ENCODE data around the gene SAFB2. TPM values are rescaled to one million over a fixed set of nuclear protein-coding genes. Genes with fewer than 3 reads are reported as not detected.

The SAFB2 gene
- total and polyA plus RNA-seq, 2 of the 13 experiments (the other 11 are each of a cell fraction or from before 2014, with no cell fraction given), result 11.2 to 31.5 TPM

DNA sequence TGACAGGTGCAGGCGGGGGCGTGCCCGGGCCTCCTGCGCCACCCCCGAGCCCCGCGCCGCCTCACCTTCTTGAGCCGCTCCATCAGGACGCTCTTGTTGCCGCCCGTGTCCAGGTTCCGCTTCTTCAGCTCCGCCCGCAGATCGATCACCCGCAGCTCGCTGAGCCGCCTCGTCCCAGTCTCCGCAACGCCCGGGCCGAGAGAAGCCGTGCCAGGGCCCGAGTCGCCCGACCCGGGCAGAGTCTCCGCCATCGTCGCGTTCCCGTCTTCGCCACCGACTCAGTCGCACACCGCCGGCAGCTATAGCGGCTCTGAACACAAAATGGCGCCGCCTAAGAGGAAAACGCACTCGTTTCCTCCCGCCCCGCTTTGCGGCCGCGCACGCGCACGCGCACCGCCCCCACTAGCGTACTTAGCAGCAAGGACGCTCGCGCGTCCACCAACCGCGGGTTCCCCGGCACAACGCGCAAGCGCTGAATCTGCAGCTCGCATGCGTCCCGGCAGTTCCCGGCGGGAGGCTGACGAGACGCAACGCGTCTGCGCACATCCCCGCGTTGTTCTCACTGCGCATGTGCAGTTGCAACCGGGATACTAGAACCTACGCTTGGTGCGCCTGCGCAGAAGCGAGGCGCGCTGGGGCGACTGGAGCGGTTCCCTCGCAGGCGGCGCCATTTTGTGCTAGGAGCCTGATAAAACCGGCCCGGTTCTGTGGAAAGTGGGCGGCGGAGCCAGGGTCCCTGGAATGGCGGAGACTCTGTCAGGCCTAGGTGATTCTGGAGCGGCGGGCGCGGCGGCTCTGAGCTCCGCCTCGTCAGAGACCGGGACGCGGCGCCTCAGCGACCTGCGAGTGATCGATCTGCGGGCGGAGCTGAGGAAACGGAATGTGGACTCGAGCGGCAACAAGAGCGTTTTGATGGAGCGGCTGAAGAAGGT, at the start of gene SAFB2, which contains the start of gene SAFB (continued):
- TF ChIP-seq, protein P1, sequence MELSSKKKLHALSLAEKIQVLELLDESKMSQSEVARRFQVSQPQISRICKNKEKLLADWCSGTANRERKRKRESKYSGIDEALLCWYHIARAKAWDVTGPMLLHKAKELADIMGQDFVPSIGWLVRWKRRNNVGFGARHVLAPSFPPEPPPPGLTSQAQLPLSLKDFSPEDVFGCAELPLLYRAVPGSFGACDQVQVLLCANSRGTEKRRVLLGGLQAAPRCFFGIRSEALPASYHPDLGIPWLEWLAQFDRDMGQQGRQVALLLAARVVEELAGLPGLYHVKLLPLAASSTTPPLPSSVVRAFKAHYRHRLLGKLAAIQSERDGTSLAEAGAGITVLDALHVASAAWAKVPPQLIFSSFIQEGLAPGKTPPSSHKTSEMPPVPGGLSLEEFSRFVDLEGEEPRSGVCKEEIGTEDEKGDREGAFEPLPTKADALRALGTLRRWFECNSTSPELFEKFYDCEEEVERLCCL (CRISPR knock-in tag; IDR thresholded peaks at IDR 0.05; ENCODE audit: borderline replicate concordance), result no peak
- TF ChIP-seq ZNF841 (CRISPR knock-in tag; IDR thresholded peaks at IDR 0.05; ENCODE audit: borderline replicate concordance) (no peak), HOXA9 (CRISPR knock-in tag; IDR thresholded peaks at IDR 0.05; ENCODE audit: borderline replicate concordance) (no peak), XRCC5 (optimal IDR thresholded peaks at IDR 0.05; ENCODE audit: low read length) (no peak), SP2 (CRISPR knock-in tag; IDR thresholded peaks at IDR 0.05) (no peak), ZSCAN29 (CRISPR knock-in tag; conservative IDR thresholded peaks at IDR 0.05) (peak; percentile 80), ZNF230 (CRISPR knock-in tag; IDR thresholded peaks at IDR 0.05) (no peak), ZNF546 (CRISPR knock-in tag; conservative IDR thresholded peaks at IDR 0.05) (0 out of 2 replicates have a peak, but pooled peaks have one; percentile 31), MEF2D (CRISPR knock-in tag; IDR thresholded peaks at IDR 0.05) (peak; percentile 55; the same call in 1 of the 2 replicates), NR2F1 (CRISPR knock-in tag; IDR thresholded peaks at IDR 0.05) (no peak), IKZF1 (IDR thresholded peaks at IDR 0.05) (no peak), KLF9 (CRISPR knock-in tag; IDR thresholded peaks at IDR 0.05; ENCODE audit: low read depth) (0 out of 2 replicates have a peak, but pooled peaks have one; percentile 13)
- TF ChIP-seq, protein P2, sequence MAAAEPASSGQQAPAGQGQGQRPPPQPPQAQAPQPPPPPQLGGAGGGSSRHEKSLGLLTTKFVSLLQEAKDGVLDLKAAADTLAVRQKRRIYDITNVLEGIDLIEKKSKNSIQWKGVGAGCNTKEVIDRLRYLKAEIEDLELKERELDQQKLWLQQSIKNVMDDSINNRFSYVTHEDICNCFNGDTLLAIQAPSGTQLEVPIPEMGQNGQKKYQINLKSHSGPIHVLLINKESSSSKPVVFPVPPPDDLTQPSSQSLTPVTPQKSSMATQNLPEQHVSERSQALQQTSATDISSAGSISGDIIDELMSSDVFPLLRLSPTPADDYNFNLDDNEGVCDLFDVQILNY (CRISPR knock-in tag; conservative IDR thresholded peaks at IDR 0.05), result peak; percentile 48; the same call in 1 of the 2 replicates
- TF ChIP-seq, protein P3, sequence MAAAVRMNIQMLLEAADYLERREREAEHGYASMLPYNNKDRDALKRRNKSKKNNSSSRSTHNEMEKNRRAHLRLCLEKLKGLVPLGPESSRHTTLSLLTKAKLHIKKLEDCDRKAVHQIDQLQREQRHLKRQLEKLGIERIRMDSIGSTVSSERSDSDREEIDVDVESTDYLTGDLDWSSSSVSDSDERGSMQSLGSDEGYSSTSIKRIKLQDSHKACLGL (CRISPR knock-in tag; IDR thresholded peaks at IDR 0.05), result no peak; the same call in 1 of the 2 replicates
- TF ChIP-seq, protein P4, sequence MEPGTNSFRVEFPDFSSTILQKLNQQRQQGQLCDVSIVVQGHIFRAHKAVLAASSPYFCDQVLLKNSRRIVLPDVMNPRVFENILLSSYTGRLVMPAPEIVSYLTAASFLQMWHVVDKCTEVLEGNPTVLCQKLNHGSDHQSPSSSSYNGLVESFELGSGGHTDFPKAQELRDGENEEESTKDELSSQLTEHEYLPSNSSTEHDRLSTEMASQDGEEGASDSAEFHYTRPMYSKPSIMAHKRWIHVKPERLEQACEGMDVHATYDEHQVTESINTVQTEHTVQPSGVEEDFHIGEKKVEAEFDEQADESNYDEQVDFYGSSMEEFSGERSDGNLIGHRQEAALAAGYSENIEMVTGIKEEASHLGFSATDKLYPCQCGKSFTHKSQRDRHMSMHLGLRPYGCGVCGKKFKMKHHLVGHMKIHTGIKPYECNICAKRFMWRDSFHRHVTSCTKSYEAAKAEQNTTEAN (CRISPR knock-in tag; conservative IDR thresholded peaks at IDR 0.05), result peak; percentile 86
- TF ChIP-seq, protein P5, sequence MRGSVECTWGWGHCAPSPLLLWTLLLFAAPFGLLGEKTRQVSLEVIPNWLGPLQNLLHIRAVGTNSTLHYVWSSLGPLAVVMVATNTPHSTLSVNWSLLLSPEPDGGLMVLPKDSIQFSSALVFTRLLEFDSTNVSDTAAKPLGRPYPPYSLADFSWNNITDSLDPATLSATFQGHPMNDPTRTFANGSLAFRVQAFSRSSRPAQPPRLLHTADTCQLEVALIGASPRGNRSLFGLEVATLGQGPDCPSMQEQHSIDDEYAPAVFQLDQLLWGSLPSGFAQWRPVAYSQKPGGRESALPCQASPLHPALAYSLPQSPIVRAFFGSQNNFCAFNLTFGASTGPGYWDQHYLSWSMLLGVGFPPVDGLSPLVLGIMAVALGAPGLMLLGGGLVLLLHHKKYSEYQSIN (CRISPR knock-in tag; IDR thresholded peaks at IDR 0.05; ENCODE audit: borderline replicate concordance), result no peak
- TF ChIP-seq, protein P6, sequence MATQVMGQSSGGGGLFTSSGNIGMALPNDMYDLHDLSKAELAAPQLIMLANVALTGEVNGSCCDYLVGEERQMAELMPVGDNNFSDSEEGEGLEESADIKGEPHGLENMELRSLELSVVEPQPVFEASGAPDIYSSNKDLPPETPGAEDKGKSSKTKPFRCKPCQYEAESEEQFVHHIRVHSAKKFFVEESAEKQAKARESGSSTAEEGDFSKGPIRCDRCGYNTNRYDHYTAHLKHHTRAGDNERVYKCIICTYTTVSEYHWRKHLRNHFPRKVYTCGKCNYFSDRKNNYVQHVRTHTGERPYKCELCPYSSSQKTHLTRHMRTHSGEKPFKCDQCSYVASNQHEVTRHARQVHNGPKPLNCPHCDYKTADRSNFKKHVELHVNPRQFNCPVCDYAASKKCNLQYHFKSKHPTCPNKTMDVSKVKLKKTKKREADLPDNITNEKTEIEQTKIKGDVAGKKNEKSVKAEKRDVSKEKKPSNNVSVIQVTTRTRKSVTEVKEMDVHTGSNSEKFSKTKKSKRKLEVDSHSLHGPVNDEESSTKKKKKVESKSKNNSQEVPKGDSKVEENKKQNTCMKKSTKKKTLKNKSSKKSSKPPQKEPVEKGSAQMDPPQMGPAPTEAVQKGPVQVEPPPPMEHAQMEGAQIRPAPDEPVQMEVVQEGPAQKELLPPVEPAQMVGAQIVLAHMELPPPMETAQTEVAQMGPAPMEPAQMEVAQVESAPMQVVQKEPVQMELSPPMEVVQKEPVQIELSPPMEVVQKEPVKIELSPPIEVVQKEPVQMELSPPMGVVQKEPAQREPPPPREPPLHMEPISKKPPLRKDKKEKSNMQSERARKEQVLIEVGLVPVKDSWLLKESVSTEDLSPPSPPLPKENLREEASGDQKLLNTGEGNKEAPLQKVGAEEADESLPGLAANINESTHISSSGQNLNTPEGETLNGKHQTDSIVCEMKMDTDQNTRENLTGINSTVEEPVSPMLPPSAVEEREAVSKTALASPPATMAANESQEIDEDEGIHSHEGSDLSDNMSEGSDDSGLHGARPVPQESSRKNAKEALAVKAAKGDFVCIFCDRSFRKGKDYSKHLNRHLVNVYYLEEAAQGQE (IDR thresholded peaks at IDR 0.05; ENCODE audit: borderline replicate concordance in 1 of 2, low read depth in 1 of 2, low read length in 2 of 2), result peak in 1 of 2 experiments; percentile 64; a peak in 1 of 4 replicates
